K562 (cell line): Measurements from ENCODE around the gene PPP2R2D. TPM values are rescaled to one million over a fixed set of nuclear protein-coding genes. Genes with fewer than 3 reads are reported as not detected.

Experiments
- CBFA2T2 ChIP-seq: fragments of 450-650 bp; conservative IDR thresholded peaks from 2 replicates; pipeline ENCODE4 v1.6.1; 2017; ENCODE audit warnings: mild to moderate bottlenecking
- CLOCK ChIP-seq: fragments of 250-450 bp; sonication (Bioruptor Pico); IDR thresholded peaks from 2 replicates; pipeline ENCODE4 v1.4.0; 2020; ENCODE audit warnings: mild to moderate bottlenecking, moderate library complexity, borderline replicate concordance
- CTBP1 ChIP-seq: fragments of 450-650 bp; IDR thresholded peaks from 2 replicates; pipeline ENCODE4 v1.6.1; 2016; ENCODE audit warnings: borderline replicate concordance
- DEAF1 ChIP-seq: fragments of 450-650 bp; formaldehyde crosslinking; IDR thresholded peaks from 2 replicates; pipeline ENCODE4 v1.4.0; 2020; ENCODE audit warnings: mild to moderate bottlenecking, moderate library complexity
- EP300 ChIP-seq: IDR thresholded peaks from 2 replicates; pipeline ENCODE4 v1.6.1; 2012; ENCODE audit warnings: low read length, improper control_type of control experiment
- GATAD2A ChIP-seq: fragments of 450-650 bp; IDR thresholded peaks from 2 replicates; pipeline ENCODE4 v1.6.1; 2017
- ILK ChIP-seq: fragments of 450-650 bp; IDR thresholded peaks from 2 replicates; pipeline ENCODE4 v1.6.1; 2016; ENCODE audit warnings: missing genetic modification characterization, low read depth, mild to moderate bottlenecking, missing compliant biosample characterization, moderate library complexity, borderline replicate concordance
- NEUROD1 ChIP-seq: fragments of 150-350 bp; IDR thresholded peaks from 2 replicates; pipeline ENCODE4 v1.6.1; 2014; ENCODE audit warnings: borderline replicate concordance, low read length, low read depth; ENCODE audit not compliant: partially characterized antibody
- POLR2AphosphoS2 ChIP-seq: IDR thresholded peaks from 2 replicates; pipeline ENCODE4 v1.6.1; 2012; ENCODE audit warnings: low read length, improper control_type of control experiment
- TEAD4 ChIP-seq, 2 experiments: sonication (generic) in 1 of 2; formaldehyde crosslinking in 1 of 2; IDR thresholded peaks; 2 replicates each; pipeline versions ENCODE4 v1.6.1 to v1.8.0; 2012 to 2022; ENCODE audit warnings: borderline replicate concordance in 1 of 2, inconsistent platforms in 1 of 2, low read length in 1 of 2, mild to moderate bottlenecking in 1 of 2, missing genetic modification reagents in 1 of 2
- TOE1 ChIP-seq, 2 experiments: fragments of 450-650 bp in 1 of 2; sonication (generic) in 1 of 2; formaldehyde crosslinking in 1 of 2; IDR thresholded peaks; 2 replicates each; pipeline versions ENCODE4 v1.7.1 to v1.8.0; 2016 to 2022; ENCODE audit warnings: borderline replicate concordance in 2 of 2, mild to moderate bottlenecking in 2 of 2, antibody characterized with exemption in 1 of 2, inconsistent platforms in 1 of 2, low read depth in 1 of 2, missing genetic modification reagents in 1 of 2, moderate library complexity in 1 of 2
- ZBTB40 ChIP-seq, 2 experiments: fragments of 450-650 bp in 1 of 2; sonication (generic) in 1 of 2; formaldehyde crosslinking in 1 of 2; IDR thresholded peaks; 2 replicates each; pipeline versions ENCODE4 v1.7.1 to v1.9.0; 2016 to 2022; ENCODE audit warnings: inconsistent platforms in 1 of 2, mild to moderate bottlenecking in 1 of 2, missing genetic modification reagents in 1 of 2
- ZNF133 ChIP-seq: fragments of 250-450 bp; sonication (Bioruptor Pico); IDR thresholded peaks from 2 replicates; pipeline ENCODE4 v1.4.0; 2020; ENCODE audit warnings: mild to moderate bottlenecking
- polyA plus RNA-seq, 8 experiments: library from polyadenylated mRNA; depleted of rRNA in 4 of 8; stranded (reverse) in 5 of 8; unstranded in 3 of 8; fragments of >200 nt; fragmentation: Nextera tagmentation in 2 of 8; fragmentation: Illumina TruSeq in 1 of 8; extraction: Ambion mirVana in 2 of 8; extraction: Trizol in 1 of 8; gene quantifications; 2 replicates each; pipeline versions ENCODE4 v1.2.1 to v1.2.3, GENCODE V29; 2011 to 2014; ENCODE audit warnings: inconsistent platforms in 1 of 8, missing spikeins in 1 of 8
- total RNA-seq, 7 experiments: library from RNA; depleted of rRNA in 6 of 7; stranded (reverse); fragments of >200 nt in 6 of 7; fragmentation: Illumina TruSeq in 2 of 7; extraction: Trizol in 2 of 7; gene quantifications; 2 replicates each; pipeline versions ENCODE4 v1.2.1 to v1.2.3, GENCODE V29; 2011 to 2021; ENCODE audit warnings: low replicate concordance in 1 of 7

PPP2R2D gene
- total and polyA plus RNA-seq, 9 of the 15 experiments (the other 6 are each of a cell fraction or from before 2014, with no cell fraction given): 1.9 to 37.0 (median 26.8) TPM

GRCh38 chr10:131897297-131897899 is 3.4 kb upstream of the PPP2R2D start (continued):
- TF ChIP-seq DEAF1: no peak
- TF ChIP-seq GATAD2A: 0 out of 2 replicates have a peak, but pooled peaks have one; percentile 41
- peak; percentile 71 for TF ChIP-seq NEUROD1
- TF ChIP-seq CTBP1: peak; percentile 60; the same call in 1 of the 2 replicates
- no peak for TF ChIP-seq CLOCK (CRISPR knock-in tag)
- no peak for TF ChIP-seq TOE1 (IDR thresholded peaks at IDR 0.05; ENCODE audit: borderline replicate concordance)
- TF ChIP-seq TOE1 (CRISPR knock-in tag; IDR thresholded peaks at IDR 0.05; ENCODE audit: borderline replicate concordance, low read depth): no peak
- no peak for TF ChIP-seq ZNF133 (CRISPR knock-in tag)
- TF ChIP-seq ZBTB40 (IDR thresholded peaks at IDR 0.05): no peak
- no peak for TF ChIP-seq ZBTB40 (CRISPR knock-in tag; IDR thresholded peaks at IDR 0.05)
- TF ChIP-seq EP300: peak; percentile 86
- TF ChIP-seq TEAD4 (IDR thresholded peaks at IDR 0.05; ENCODE audit: low read length): peak; percentile 51; the same call in 1 of the 2 replicates
- no peak for TF ChIP-seq TEAD4 (CRISPR knock-in tag; IDR thresholded peaks at IDR 0.05; ENCODE audit: borderline replicate concordance)
- TF ChIP-seq CBFA2T2: no peak
- TF ChIP-seq POLR2AphosphoS2: peak; percentile 45; the same call in 1 of the 2 replicates
- TF ChIP-seq ILK: no peak
